Esophagus muscularis mucosa (tissue), 4 donors: ENCODE measurements around the gene CYBC1.

Experiments
- CTCF ChIP-seq, 3 experiments: fragments of 200-600 bp in 2 of 3; fragments of 450-650 bp in 1 of 3; sonication (generic) in 2 of 3; IDR thresholded peaks; one replicate each; pipeline ENCODE4 v1.5.1; 2017 to 2019; ENCODE audit warnings: antibody characterized with exemption in 3 of 3, mild to moderate bottlenecking in 2 of 3, moderate library complexity in 1 of 3
- EP300 ChIP-seq: sonication (generic); formaldehyde crosslinking; IDR thresholded peaks from one replicate; pipeline ENCODE4 v1.6.1; 2017; ENCODE audit warnings: antibody characterized with exemption
- POLR2A ChIP-seq: fragments of 450-650 bp; IDR thresholded peaks from one replicate; pipeline ENCODE4 v1.6.1; 2017; ENCODE audit warnings: antibody characterized with exemption, moderate library complexity, mild to moderate bottlenecking, low read depth
- POLR2AphosphoS5 ChIP-seq, 2 donors: sonication (generic); formaldehyde crosslinking; IDR thresholded peaks; one replicate each; pipeline ENCODE4 v1.6.1; 2017; ENCODE audit warnings: antibody characterized with exemption in 2 of 2

- TF ChIP-seq CTCF (IDR thresholded peaks at IDR 0.05) (no peak), POLR2AphosphoS5 (IDR thresholded peaks at IDR 0.05) (no peak), EP300 (no peak), POLR2A (no peak)
Observed at GRCh38 chr17:82491533-82491932, 41.0 kb upstream of the CYBC1 start.
